ENCODE data around the gene CAMK1.

DNA sequence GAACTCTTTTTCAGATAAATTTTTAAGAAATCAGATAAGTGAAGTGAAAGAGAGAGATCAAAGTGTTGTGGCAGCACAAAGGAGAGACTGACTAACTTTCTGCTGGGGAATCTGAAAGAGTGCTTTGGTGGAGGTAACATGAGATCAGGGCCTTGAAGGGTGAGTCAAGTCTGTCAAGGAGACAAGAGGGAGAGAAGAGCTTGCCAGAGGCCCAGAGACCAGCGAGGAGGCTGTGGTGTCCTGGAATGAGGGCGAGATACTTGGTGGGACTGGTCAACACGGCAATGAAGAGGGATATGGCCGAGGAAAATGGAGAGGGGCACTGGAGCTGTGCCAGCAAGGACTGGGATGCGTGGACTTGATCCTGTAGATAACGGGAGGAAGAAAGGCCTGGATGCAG lies 18.0 kb upstream of the CAMK1 start:
- TF ChIP-seq POLR2A (IDR thresholded peaks at IDR 0.05; ENCODE audit: low read length) = no peak
- no peak for TF ChIP-seq GATA1 (IDR thresholded peaks at IDR 0.05; ENCODE audit: low read depth, low read length)

Data from erythroblast (primary cell).